Subcutaneous abdominal adipose tissue (tissue), 5 donors: ENCODE measurements around the gene AK8.

Experiments used
- H3K27ac ChIP-seq: one replicate; pipeline ENCODE4 v1.7.0; 2013; ENCODE audit warnings: low read depth, mild to moderate bottlenecking, inconsistent platforms, low read length, moderate library complexity
- H3K27me3 ChIP-seq, 5 donors: one replicate each; pipeline ENCODE4 v1.7.0; 2013; ENCODE audit warnings: low read length in 5 of 5, inconsistent platforms in 1 of 5; ENCODE audit not compliant: control insufficient read depth in 5 of 5, insufficient read depth in 4 of 5
- H3K36me3 ChIP-seq, 5 donors: one replicate each; pipeline ENCODE4 v1.7.0; 2013; ENCODE audit warnings: low read length in 5 of 5; ENCODE audit not compliant: control insufficient read depth in 5 of 5, insufficient read depth in 5 of 5
- H3K4me1 ChIP-seq, 5 donors: one replicate each; pipeline ENCODE4 v1.7.0; 2013; ENCODE audit warnings: low read length in 5 of 5, mild to moderate bottlenecking in 3 of 5, moderate library complexity in 1 of 5; ENCODE audit not compliant: control insufficient read depth in 5 of 5, insufficient read depth in 5 of 5
- H3K4me3 ChIP-seq, 5 donors: one replicate each; pipeline ENCODE4 v1.7.0; 2013; ENCODE audit warnings: low read length in 5 of 5, low read depth in 1 of 5
- H3K9ac ChIP-seq, 5 donors: one replicate each; pipeline ENCODE4 v1.7.0; 2013; ENCODE audit warnings: low read length in 5 of 5, mild to moderate bottlenecking in 4 of 5, moderate library complexity in 3 of 5
- H3K9me3 ChIP-seq, 5 donors: one replicate each; pipeline ENCODE4 v1.7.0; 2013; ENCODE audit warnings: low read length in 5 of 5; ENCODE audit not compliant: control insufficient read depth in 5 of 5
- donor health status: healthy.
- donor health status: healthy.
- donor health status: healthy.
- donor health status: healthy.
- donor health status: healthy.

Gene AK8

DNA sequence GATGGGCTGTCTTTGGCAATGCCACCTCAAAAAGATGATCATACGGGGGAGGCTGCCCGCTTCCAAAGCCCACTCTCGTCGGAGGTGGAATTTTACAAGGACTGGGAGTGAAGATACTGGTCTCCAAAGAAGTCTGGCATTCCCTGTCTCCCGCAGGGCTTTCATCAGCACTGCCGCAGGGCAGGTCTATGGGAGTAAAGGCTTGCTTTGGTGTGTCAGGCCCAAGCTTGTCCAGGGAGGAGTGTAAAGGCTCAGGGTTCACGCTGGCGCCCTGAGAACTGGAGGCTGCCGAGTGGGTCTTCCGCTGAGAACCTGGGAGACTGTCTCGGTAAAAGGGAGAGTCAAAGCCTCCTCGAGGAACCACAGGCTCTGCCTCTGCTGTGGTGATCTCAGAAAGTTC is 27.6 kb upstream of the AK8 start:
- no peak overlapping the region for H3K4me3 ChIP-seq
- no peaks in the 10 kb centered on the region for H3K4me1 ChIP-seq
- H3K27ac ChIP-seq, result no peak overlapping the region
- H3K36me3 ChIP-seq, result peaks cover 24 to 80% (median 74%) of the 10 kb centered on the region in 5 donors
- no peaks in the 10 kb centered on the region for H3K9me3 ChIP-seq
- H3K27me3 ChIP-seq, result no peaks in the 10 kb centered on the region
- no peak overlapping the region for H3K9ac ChIP-seq

DNA sequence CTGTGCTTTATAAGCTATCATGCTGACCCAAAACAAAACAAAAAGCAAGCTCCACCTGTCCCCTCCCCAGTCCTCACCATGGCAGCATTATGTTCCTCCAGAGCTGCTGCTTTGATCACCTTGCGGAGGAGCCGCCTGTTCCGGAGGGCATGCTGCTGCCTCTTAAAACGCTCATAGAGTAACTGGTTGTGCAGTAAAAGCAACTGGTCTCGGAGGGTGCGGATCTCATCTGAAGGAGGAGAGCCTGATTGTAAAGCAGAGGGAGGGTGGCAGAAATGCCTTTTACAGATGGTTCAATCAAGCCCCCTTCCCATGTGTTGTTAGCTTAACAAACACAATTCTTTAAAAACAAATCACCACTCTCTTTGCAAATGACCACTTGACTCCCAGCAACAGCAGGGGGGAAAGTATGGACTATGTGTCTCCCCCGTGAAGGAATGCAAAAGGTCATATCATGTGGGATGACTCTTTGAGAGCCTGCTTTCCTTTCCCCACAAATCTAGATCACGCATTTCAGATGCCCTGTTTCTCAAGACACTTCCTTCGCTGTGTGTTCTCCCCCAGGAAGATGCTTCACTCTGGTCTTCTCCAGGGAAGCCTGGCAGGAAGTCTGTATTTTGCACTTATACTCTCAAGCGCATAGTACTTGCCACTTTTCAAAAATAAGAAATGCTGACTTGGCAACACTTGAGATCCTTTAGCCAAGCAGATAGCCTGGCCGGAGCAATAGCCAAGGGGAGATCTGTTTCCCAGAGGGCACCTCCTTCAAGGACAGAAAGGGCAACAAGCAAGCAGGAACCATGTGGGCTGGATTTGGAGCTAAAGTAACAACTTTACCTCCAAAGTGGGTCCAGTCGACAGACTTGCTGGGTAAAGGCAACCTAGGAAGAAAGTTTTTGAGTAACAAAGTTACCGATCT is 25.7 kb upstream of the AK8 start:
- no peak overlapping the region for H3K4me3 ChIP-seq
- H3K36me3 ChIP-seq, result peaks cover 23 to 80% (median 73%) of the 10 kb centered on the region in 5 donors
- H3K27me3 ChIP-seq, result no peaks in the 10 kb centered on the region
- H3K9me3 ChIP-seq, result no peaks in the 10 kb centered on the region
- H3K27ac ChIP-seq, result no peak overlapping the region
- no peak overlapping the region for H3K9ac ChIP-seq
- H3K4me1 ChIP-seq, result no peaks in the 10 kb centered on the region

DNA sequence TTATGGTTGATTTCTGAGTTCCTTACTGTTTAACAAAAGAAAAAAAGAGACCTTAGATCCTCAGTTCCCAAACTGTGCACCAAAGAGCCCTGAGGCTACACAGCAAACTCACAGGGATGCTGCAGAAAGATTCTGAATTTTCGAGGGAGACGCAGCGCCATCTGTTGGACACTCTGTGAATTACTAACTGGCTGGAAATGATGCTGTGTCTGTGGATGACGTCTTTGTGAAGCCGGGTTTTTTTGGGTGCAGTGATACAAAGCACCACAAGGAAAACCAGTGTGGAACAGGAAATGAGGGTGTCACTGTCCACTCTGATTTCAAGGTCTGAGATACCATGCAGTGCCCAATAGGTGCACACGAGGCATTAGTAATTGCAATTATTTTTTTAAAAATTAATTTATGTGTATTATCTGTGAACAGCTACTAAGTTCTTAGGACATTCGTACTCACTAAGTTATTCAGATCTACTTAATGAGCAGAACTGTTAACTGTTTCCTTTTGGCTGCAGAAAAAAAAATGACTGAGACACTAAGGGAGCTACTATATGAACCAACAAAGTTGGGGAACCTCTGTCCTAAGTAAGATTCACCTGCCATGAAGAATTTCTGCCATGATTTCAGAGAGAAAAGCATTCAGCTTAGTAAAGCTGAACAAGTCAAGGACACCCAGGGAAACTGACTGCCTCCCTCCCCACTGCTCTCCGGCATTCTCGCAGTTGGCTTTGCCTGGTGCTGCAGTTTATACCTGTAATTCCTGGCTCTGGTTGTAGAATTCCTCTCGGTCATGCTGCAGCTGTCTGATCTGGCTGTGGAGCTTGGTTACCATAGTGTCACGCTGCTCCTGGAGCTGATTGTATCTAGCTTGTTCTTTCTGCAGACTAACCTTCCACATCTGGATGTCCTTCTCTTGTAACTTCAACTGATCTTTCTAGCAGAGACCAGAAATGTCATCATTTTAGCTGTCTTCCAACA is 24.1 kb upstream of the AK8 start:
- Histone ChIP-seq H3K4me1 (no peaks in the 10 kb centered on the region), H3K9ac (no peak overlapping the region), H3K27ac (no peak overlapping the region), H3K36me3 (peaks cover 26 to 88% (median 83%) of the 10 kb centered on the region in 5 donors), H3K4me3 (no peak overlapping the region), H3K9me3 (no peaks in the 10 kb centered on the region), H3K27me3 (no peaks in the 10 kb centered on the region)

DNA sequence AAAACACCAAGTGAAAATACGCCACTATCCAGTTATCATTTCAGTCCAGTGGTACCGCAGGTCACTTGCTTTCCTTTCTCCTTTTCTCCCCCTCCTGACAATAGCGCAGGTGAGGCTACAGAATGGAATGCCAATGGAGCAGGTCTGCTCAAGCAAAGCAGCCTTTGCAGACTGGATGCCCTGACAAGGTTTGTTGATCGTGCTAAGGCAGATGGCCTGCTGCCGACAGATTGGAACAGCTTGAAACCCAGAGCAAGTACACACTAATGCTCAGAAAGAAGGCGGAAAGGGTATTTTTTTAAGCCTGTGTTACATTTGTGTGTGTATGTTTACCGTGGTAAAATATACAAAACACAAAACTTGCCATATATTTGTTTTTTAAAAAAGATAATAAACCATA is 20.0 kb upstream of the AK8 start:
- Histone ChIP-seq H3K9ac (no peak overlapping the region), H3K4me1 (no peaks in the 10 kb centered on the region), H3K36me3 (peaks cover 23 to 91% (median 82%) of the 10 kb centered on the region in 5 donors), H3K4me3 (no peak overlapping the region), H3K9me3 (no peaks in the 10 kb centered on the region), H3K27me3 (no peaks in the 10 kb centered on the region), H3K27ac (no peak overlapping the region)

DNA sequence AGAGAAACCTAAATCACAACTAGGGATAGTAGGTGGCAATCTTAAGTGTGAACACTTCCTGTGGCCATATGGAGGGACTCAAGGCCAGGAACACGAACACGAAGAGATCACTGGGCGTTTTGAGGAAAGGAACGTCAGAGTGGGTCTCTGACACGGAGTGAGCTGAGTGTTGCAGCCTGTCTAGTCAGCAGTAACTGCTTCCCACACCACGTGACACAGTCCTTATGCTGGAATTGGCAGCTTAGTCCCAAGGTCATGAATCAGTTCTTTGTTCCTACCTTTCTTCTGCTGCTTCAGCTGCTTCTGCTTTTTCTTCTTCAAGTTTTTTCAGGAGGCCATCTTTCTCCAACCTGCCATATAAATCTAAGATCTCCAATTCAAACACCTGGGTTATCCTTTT is 18.8 kb upstream of the AK8 start:
- H3K9me3 ChIP-seq, result no peaks in the 10 kb centered on the region
- H3K4me1 ChIP-seq, result no peaks in the 10 kb centered on the region
- no peaks in the 10 kb centered on the region for H3K27me3 ChIP-seq
- no peak overlapping the region for H3K4me3 ChIP-seq
- no peak overlapping the region for H3K27ac ChIP-seq
- no peak overlapping the region for H3K9ac ChIP-seq
- peaks cover 23 to 93% (median 80%) of the 10 kb centered on the region in 5 donors for H3K36me3 ChIP-seq

DNA sequence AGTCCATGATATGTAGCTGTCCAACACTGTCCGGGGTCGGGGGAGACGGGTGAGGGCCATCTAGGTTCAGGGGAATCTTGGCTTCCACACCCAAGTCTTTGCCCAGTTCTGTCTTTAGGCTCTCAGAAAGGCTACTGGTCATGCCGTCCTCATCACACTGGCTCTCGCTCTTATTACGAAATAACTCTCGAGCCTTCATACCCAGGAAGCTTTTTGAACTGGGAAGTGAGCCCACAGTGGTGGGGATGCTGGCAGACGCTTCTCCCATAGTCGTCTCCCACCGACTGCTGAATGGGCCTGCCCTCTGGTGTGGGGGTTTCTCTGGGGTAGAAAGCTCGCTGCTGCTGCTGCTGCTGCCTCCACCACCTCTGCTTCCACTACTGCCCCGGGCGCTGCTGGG is 18.2 kb upstream of the AK8 start:
- Histone ChIP-seq H3K27me3 (no peaks in the 10 kb centered on the region), H3K4me3 (no peak overlapping the region), H3K27ac (no peak overlapping the region), H3K9me3 (no peaks in the 10 kb centered on the region), H3K9ac (no peak overlapping the region), H3K4me1 (no peaks in the 10 kb centered on the region), H3K36me3 (peaks cover 23 to 92% (median 77%) of the 10 kb centered on the region in 5 donors)

DNA sequence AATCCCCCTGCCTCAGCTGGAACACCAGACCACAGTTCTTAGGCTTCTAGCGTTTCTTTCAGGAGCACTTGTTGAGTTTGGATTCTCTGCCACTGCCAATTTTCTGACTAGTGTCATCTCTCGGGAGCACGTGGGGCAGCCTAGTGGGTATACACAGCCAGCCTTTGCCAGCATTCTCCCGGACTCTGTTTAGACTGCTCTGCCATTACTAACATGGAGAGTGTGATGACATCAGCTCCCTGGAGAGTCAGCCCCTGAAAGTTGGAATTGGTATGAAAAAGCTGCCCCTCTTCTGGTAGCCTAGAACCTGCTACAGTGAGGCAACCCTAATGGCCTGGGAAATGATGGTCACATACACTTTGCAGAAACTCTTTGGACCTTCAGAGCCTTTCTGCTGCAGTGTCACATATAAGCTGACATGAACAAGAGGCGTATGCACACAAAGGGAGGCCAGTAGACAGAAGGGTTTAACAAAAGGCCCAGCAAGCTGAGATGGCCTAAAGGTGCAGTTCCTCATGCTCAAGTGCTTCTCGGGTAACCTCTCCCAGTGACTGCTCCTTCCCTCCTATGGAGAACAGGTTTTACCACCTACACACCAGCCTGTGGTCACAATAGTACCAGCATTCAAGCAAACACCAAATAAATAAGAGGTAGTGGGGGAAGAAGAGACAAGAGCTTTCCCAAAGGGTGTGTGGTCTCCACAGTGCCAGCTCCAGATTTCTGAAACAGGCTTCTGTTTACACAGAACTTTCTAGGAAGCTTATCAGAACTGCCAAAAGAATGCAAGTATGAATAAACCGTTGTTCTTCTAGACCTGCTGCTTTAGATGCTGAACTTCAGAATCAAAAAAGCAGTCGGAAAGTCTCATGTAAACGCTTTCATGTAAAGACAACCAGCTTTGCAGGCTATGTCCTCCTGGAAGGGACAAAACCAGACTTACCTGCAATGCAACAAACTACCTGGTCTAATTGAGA is 17.1 kb upstream of the AK8 start:
- Histone ChIP-seq H3K4me3 (no peak overlapping the region), H3K9ac (no peak overlapping the region), H3K36me3 (peaks cover 20 to 81% (median 66%) of the 10 kb centered on the region in 5 donors), H3K9me3 (no peaks in the 10 kb centered on the region), H3K27me3 (no peaks in the 10 kb centered on the region), H3K4me1 (no peaks in the 10 kb centered on the region), H3K27ac (no peak overlapping the region)

DNA sequence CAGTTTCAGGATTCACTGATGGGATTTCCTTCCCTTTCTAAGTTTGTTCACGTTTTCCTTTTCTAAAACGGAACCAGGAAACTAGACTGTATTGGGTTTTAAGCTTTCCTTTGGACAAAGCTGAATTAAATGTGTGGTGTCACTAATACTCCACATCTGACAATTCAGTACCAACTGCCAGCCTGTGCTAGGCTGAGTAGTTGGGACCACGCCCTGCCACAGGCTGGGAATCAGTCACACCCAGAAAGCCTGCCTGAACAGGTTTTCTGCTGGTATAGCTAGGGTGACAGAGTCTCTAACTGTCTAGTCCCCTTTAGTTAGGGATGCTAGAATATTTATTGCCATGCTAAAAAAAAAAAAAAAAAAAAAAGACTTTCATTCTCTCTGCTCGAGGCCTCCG is 16.3 kb upstream of the AK8 start:
- H3K9ac ChIP-seq, result no peak overlapping the region
- no peak overlapping the region for H3K4me3 ChIP-seq
- H3K27me3 ChIP-seq, result no peaks in the 10 kb centered on the region
- H3K36me3 ChIP-seq, result peaks cover 16 to 73% (median 58%) of the 10 kb centered on the region in 5 donors
- H3K4me1 ChIP-seq, result no peaks in the 10 kb centered on the region
- H3K27ac ChIP-seq, result no peak overlapping the region
- no peaks in the 10 kb centered on the region for H3K9me3 ChIP-seq

DNA sequence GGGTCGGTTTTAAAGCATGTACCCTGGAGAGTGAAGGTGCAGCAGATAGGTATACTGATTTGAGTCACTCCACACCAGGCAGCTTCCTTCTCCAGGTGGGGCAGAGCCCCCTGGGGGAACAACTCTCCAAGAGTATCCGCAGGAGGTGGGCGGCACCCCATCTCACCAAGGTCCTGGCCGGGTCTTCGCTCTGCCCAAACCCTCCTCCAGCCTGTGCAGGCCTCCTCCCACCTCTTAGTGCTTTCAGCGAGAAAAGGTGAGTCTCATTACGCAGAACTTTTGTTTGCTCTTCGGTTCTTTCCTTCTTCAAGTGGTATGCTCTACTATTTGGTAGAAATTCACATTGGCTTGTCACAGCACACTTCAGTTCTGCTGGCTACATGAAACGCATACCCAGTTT is 14.3 kb upstream of the AK8 start:
- Histone ChIP-seq H3K4me3 (no peak overlapping the region), H3K9ac (no peak overlapping the region), H3K27me3 (no peaks in the 10 kb centered on the region), H3K4me1 (no peaks in the 10 kb centered on the region), H3K36me3 (peaks cover 12 to 64% (median 48%) of the 10 kb centered on the region in 5 donors), H3K27ac (no peak overlapping the region), H3K9me3 (no peaks in the 10 kb centered on the region)
